Natural killer cell (primary cell): ENCODE data around the gene KIF1B. TPM values are rescaled to one million over a fixed set of nuclear protein-coding genes. Genes with fewer than 3 reads are reported as not detected.

Experiments
- ATAC-seq, 3 donors: fragments of 150-1000 bp in 2 of 3; fragments of 200-7000 bp in 1 of 3; cut with Tn5 transposase; 1 replicate in 1 of 3; 2 replicates in 2 of 3; pipeline ENCODE4 v1.10.0; 2021; ENCODE audit warnings: mild to moderate bottlenecking in 2 of 3, moderate library complexity in 2 of 3
- DNase-seq, 2 donors: peaks; one replicate each; pipeline versions ENCODE4 v3.0.0 to v3.0.0-alpha.2; 2013 to 2021; ENCODE audit warnings: mixed read lengths in 1 of 2
- H3K27ac ChIP-seq: one replicate; pipeline ENCODE4 v1.5.1; 2013; ENCODE audit warnings: mild to moderate bottlenecking, low read length
- H3K27me3 ChIP-seq: one replicate; pipeline ENCODE4 v1.6.1; 2013; ENCODE audit warnings: low read length; ENCODE audit not compliant: control insufficient read depth, insufficient read depth
- H3K36me3 ChIP-seq: one replicate; pipeline ENCODE4 v1.6.1; 2013; ENCODE audit warnings: low read length; ENCODE audit not compliant: control insufficient read depth, insufficient read depth
- H3K4me1 ChIP-seq: one replicate; pipeline ENCODE4 v1.6.1; 2013; ENCODE audit warnings: low read length; ENCODE audit not compliant: control insufficient read depth, insufficient read depth
- H3K4me3 ChIP-seq: one replicate; pipeline ENCODE4 v1.5.1; 2013; ENCODE audit warnings: low read length
- H3K9me3 ChIP-seq: one replicate; pipeline ENCODE4 v1.6.1; 2013; ENCODE audit warnings: low read length; ENCODE audit not compliant: control insufficient read depth, insufficient read depth
- H3K27ac Mint-ChIP-seq, 2 donors: one replicate each; pipeline ENCODE4 v1.8.0; 2022; ENCODE audit warnings: mild to moderate bottlenecking in 2 of 2, mixed read lengths in 2 of 2, moderate library complexity in 1 of 2
- H3K27me3 Mint-ChIP-seq, 2 donors: one replicate each; pipeline ENCODE4 v1.8.0; 2022; ENCODE audit warnings: low read depth in 2 of 2, mixed read lengths in 2 of 2
- H3K36me3 Mint-ChIP-seq: one replicate; pipeline ENCODE4 v1.8.0; 2022; ENCODE audit warnings: mixed read lengths
- H3K4me1 Mint-ChIP-seq, 2 donors: one replicate each; pipeline ENCODE4 v1.8.0; 2022; ENCODE audit warnings: mixed read lengths in 2 of 2
- H3K4me3 Mint-ChIP-seq: one replicate; pipeline ENCODE4 v1.8.0; 2022; ENCODE audit warnings: mild to moderate bottlenecking, moderate library complexity, mixed read lengths
- H3K9me3 Mint-ChIP-seq, 2 donors: one replicate each; pipeline ENCODE4 v1.8.0; 2022; ENCODE audit warnings: mixed read lengths in 2 of 2
- WGBS: methylation state at CpG from one replicate; pipeline ENCODE4 v1.1.7; 2013; ENCODE audit warnings: missing lambda C conversion rate; ENCODE audit not compliant: insufficient coverage; 5-methylcytosine and 5-hydroxymethylcytosine counted together
- intact Hi-C: fragments of 100-400 bp; cut with micrococcal nuclease; formaldehyde crosslinking; loops from one replicate; pipeline ENCODE4 v1.14.2; 2022
- total RNA-seq, 4 donors: library from RNA; stranded (reverse); fragments of 120-200 nt in 1 of 4; gene quantifications; one replicate each; pipeline versions ENCODE4 v1.2.3 to v1.2.4, GENCODE V29; 2013 to 2022
- TF ChIP-seq, protein P1 (sequence below): fragments of 200-600 bp; IDR thresholded peaks from one replicate; pipeline ENCODE4 v1.8.0; 2022; ENCODE audit warnings: antibody characterized with exemption

The KIF1B gene
- total RNA-seq, 3 donors from 2014 or later (not counting 1 experiment from before 2014, with no cell fraction given), result 15.2 to 22.0 (median 16.3) TPM

DNA sequence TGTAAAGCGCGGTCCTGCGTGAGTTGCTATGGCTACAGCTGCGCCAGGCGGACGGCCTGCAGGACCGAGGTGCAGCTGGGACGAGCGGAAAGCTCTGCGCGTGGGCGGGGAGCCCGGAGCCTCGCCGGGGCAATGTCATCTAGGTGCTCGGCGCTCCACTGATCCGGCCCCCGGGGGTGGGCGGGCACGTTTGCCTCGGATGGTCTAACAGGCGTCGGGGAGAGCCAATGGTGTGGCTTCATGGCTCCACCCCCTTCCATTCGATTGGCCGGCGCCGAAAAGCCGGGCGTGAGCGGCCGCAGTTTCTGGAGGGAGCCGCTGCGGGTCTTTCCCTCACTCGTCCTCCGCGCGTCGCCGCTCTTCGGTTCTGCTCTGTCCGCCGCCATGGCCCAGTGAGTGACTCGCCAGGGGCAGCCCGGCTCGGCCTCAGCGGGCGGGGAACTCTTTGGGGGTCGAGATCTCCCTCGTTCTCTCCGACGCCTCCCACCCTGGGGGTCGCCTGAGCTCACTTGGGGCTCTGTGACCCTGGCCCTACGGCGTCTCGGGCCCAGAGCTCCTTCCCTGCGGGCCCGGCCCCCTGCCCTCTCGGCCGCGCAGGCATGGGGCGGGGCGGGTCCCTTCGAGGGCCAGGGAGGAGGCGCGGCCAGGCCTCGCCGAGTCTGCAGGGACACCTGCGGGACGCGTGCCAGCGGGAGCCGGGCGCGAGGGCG is 188.5 kb downstream of the KIF1B start, which contains the start of gene PGD:
Gene PGD, plus strand, starts transcription at position 331 of the 710 bp plus-strand sequence. Its CDS starts 54 bp downstream, at position 385.
- Histone ChIP-seq H3K27ac (peak within 1 kb of the TSS; percentile 81), H3K27me3 (no peaks in the 10 kb centered on the region), H3K4me1 (peaks cover 18% of the 10 kb centered on the region), H3K4me3 (peak within 1 kb of the TSS; percentile 80), H3K9me3 (no peaks in the 10 kb centered on the region), H3K36me3 (peaks cover 8% of the 10 kb centered on the region)
- intact Hi-C loops, result loop anchor here (2.0 kb wide), 2 partner anchors 30 to 76 kb away; partner anchors contain the start of gene PEX14
- Mint-ChIP-seq H3K36me3 (peaks cover 4% of the 10 kb centered on the region), H3K4me3 (peak within 1 kb of the TSS; percentile 94), H3K9me3 (no peaks in the 10 kb centered on the region), H3K27me3 (no peaks in the 10 kb centered on the region), H3K27ac (peak within 1 kb of the TSS; percentile 83 to 87), H3K4me1 (peaks cover 15 to 19% of the 10 kb centered on the region in 2 donors)
- TF ChIP-seq, protein P1, sequence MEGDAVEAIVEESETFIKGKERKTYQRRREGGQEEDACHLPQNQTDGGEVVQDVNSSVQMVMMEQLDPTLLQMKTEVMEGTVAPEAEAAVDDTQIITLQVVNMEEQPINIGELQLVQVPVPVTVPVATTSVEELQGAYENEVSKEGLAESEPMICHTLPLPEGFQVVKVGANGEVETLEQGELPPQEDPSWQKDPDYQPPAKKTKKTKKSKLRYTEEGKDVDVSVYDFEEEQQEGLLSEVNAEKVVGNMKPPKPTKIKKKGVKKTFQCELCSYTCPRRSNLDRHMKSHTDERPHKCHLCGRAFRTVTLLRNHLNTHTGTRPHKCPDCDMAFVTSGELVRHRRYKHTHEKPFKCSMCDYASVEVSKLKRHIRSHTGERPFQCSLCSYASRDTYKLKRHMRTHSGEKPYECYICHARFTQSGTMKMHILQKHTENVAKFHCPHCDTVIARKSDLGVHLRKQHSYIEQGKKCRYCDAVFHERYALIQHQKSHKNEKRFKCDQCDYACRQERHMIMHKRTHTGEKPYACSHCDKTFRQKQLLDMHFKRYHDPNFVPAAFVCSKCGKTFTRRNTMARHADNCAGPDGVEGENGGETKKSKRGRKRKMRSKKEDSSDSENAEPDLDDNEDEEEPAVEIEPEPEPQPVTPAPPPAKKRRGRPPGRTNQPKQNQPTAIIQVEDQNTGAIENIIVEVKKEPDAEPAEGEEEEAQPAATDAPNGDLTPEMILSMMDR, result no peak
- under 1% methylated on average over 76 of the region's 76 CpGs for WGBS
- peak; percentile 95 to 99 (median 95) for ATAC-seq
- peak; percentile 96 to 97 for DNase-seq

DNA sequence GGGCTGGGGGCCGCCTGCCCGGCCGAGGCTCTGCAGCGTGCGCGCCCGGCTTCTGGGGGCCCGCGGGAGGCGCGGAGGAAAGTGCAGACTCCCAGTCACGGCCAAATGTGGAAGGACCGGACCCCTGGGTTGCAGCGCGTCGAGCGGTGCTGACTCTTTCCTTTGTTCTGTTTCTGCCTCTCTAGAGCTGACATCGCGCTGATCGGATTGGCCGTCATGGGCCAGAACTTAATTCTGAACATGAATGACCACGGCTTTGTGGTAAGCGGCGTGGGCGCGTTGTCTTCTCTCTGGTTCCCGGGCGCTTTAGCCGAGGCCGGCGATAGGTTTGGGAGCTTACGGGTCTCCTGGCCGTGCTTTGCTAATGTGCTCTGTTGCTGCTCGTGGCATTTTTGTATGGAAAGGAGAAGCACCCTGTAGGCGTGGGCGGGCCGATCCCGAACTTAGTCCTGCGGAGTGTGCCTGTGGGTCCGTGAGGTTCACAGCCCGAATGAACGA is 189.1 kb downstream of the KIF1B start:
- Mint-ChIP-seq H3K27me3 (no peaks in the 10 kb centered on the region), H3K9me3 (no peaks in the 10 kb centered on the region), H3K4me3 (peak overlapping the region; percentile 93), H3K27ac (peak overlapping the region; percentile 78 to 87), H3K4me1 (peaks cover 15 to 19% of the 10 kb centered on the region in 2 donors), H3K36me3 (peaks cover 5% of the 10 kb centered on the region)
- Histone ChIP-seq H3K27me3 (no peaks in the 10 kb centered on the region), H3K4me3 (peak overlapping the region; percentile 41), H3K9me3 (no peaks in the 10 kb centered on the region), H3K4me1 (peaks cover 18% of the 10 kb centered on the region), H3K36me3 (peaks cover 12% of the 10 kb centered on the region), H3K27ac (no peak overlapping the region)
- DNase-seq (no peak), ATAC-seq (no peak)
- WGBS, result 3% methylated on average over 42 of the region's 42 CpGs
- intact Hi-C loops, result loop anchor here (2.0 kb wide), 2 partner anchors 29 to 75 kb away; partner anchors contain the start of gene PEX14
- TF ChIP-seq, protein P1, result no peak

DNA sequence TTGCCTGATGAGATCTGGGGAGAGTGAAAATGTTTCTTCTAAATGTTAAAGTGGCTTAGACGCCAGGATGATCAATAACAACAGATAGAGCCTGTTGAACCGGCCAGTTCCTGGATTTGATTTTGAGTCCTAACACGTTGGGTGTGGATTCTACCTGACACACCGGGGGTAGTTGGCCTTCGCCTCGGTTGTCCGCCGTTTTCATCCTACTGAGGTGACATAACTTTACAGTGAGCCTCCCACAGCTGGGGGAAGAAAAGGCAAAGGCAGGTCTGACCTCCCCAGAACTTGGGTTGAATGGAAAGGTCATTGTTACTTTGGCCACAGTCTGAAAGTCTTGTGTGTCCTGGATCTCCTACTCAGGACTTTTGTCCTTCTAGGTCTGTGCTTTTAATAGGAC is 189.6 kb downstream of the KIF1B start:
- Histone ChIP-seq H3K27me3 (no peaks in the 10 kb centered on the region), H3K27ac (no peak overlapping the region), H3K4me1 (peaks cover 18% of the 10 kb centered on the region), H3K36me3 (peaks cover 17% of the 10 kb centered on the region), H3K9me3 (no peaks in the 10 kb centered on the region), H3K4me3 (peak overlapping the region; percentile 41)
- ATAC-seq (no peak), DNase-seq (no peak)
- peak overlapping the region; percentile 78 to 87 for H3K27ac Mint-ChIP-seq
- TF ChIP-seq, protein P1, result no peak
- 73% methylated on average over 8 of the region's 8 CpGs for WGBS
- intact Hi-C loops, result no loop called here
- H3K4me1 Mint-ChIP-seq, result peaks cover 15 to 19% of the 10 kb centered on the region in 2 donors
- no peaks in the 10 kb centered on the region for H3K27me3 Mint-ChIP-seq
- H3K4me3 Mint-ChIP-seq, result peak overlapping the region; percentile 93
- no peaks in the 10 kb centered on the region for H3K9me3 Mint-ChIP-seq
- peaks cover 5% of the 10 kb centered on the region for H3K36me3 Mint-ChIP-seq
